SHP77 treated with DMSO at 0.1 percent for 48 hours (cell line): ENCODE data around the gene GNAQ.
A peak's percentile ranks its signal among the peaks of the same experiment; 100 is the strongest.
"Not testable (repeated sequence)": the region's sequence is repeated elsewhere in the genome, so short reads cannot be mapped to it uniquely, and the experiment has no call there.

ENCODE experiments used
- DNase-seq: peaks from one replicate; lab custom pipeline; 2025; lab: John Stamatoyannopoulos, UW

Gene GNAQ

DNA sequence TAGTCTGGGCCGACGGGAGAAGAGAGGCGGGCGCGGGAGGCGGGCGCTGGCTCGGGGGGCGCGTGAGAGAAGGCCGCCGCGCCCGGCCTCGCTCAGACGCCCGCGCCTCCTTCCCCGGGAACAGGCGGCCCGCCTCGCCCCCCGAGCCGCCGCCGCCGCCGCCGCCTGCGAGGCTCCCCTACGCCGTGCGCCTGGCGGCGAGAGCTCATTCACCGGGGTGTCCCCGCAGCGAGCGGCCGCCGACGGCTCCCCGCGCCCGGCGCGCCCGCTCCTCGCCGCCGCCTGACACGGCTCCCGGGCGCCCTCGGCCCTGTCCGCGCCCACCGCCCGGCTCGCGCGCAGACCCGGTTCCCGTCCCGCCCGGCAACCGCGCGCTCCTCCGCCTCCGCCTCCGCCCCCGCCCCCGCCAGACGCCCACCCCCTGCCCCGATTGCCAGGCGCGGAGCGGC, at the start of gene GNAQ:
Gene GNAQ (minus strand): TSS at position 368 of the 449 bp plus-strand sequence. CDS start 576 bp downstream, outside the sequence.
- no peak for DNase-seq

- DNase-seq = no peak
Observed at GRCh38 chr9:78074385-78075291, 43.0 kb upstream of the GNAQ start.

DNA sequence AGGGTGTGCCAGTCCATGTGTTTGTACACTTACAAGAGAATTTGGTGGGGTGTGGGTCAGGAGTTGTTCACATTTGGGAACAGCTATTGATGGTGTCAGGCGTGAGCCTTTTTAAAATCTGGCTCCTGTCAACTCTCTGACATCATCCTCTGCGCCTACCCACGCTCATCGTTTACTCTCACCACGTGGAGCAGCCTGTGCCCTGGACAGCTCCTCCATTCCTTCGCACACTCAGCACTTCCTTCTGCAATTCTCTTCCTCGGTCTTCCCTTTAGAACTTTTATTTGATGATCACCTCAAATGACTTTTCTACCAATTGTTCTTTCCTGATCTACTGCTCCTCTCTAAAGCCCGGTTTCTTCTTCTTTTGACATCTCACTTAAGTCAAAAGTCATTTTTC, 42.1 kb upstream of the GNAQ start:
- DNase-seq = no peak

DNA sequence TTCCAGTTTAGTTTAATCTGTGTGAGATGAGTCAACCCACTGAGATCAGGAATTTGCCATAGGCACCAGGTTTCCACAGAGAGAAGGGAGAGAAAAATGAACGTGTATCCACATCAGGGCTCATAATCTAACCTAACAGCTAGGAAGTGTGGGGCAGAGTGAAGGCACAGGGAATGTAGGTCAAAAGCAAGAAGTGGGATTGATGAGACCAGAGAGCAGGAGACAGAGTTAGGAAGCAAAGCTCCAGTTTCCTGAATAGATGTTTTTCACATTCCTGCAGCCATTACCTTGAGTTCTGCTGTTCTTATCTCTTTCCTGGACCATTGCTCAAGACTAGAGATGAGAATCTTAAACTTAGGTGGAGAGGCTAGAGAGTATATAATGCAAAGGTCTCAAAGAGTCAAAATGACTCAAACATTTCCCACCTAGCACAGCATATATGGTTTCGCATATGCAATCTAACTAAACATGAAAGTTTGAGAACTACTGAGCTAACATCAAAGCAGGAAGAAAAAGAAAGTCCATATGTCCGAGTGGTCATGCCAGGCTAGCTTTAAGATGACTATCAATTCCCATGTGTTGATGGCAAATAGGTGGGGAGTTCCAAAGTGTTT, 41.1 kb upstream of the GNAQ start:
- no peak for DNase-seq

DNA sequence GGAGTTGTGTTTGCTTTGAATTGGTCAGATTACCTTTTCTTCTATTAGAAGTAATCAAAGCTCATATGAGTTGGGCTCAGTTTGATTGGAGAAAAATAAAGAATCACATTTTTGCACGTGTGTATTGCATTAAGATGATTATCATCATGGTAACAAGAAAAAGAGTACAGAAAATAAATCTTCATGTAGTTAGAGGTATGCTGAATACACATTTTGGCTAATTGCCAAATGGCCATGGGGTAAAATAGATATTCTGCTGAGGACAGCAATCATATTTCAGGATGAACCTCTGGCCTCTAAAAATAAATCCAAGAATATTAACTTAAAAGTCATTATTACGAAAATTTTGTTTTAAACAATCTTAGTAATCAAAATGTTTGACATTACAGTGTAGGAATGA, 38.9 kb upstream of the GNAQ start:
- no peak for DNase-seq

DNA sequence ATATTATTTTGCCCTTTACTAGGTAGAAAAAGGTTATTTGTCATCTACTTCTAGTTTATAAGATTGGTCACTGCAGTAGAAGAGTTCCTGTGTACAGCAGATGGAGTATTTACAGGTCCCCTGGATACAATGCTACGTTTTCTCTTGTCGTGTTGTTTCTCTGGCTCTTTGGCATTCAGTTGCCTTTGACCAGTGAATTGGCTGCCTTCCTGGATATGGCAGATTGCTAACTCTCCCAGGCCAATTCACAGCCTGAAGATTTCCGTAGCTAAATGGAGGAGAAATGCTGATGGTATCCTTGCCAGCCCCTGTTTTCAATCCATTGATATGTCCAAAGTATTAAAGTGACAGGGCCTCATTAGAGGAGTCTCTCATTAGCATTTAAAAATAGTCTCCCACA, 32.5 kb upstream of the GNAQ start:
- no peak for DNase-seq

DNA sequence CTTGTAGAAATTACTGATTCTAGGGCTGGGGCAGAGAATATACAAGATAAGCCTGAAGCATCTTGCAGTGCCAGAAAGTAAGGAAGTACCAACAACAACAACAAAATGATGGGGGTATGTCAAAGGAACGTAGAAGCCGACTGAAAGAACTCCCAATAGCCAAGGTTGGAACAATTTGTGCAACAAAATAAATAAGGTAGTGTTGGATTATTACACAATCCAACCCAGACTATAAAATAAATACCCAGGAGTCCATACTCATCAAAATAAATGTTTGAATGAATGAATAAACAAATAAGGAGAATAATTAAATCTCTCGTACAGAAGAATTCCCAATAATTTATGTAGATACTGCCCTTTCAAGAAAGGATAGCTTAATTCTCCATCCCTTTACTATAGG, 31.1 kb upstream of the GNAQ start:
- DNase-seq = no peak

DNA sequence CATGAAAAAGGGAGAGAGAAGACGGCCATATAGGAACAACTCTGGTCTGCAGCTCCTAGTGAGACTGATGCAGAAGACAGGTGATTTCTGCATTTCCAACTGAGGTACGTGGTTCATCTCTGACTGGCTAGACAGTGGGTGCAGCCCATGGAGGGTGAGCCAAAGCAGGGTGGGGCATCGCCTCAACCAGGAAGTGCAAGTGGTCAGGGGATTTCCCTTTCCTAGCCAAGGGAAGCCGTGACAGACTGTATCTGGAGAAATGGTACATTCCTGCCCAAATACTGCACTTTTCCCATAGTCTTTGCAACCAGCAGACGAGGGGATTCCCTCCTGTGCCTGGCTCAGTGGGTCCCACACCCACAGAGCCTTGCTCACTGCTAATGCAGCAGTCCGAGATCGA, 22.6 kb upstream of the GNAQ start:
- not testable (repeated sequence) for DNase-seq

- DNase-seq = no peak
Observed at GRCh38 chr9:78053627-78054026, 22.0 kb upstream of the GNAQ start.

- DNase-seq = no peak
Observed at GRCh38 chr9:78050421-78050820, 18.8 kb upstream of the GNAQ start.

GRCh38 chr9:78049484-78049883, 17.9 kb upstream of the GNAQ start:
- DNase-seq = no peak

- no peak for DNase-seq
Observed at GRCh38 chr9:78047106-78047505, 15.5 kb upstream of the GNAQ start.

DNA sequence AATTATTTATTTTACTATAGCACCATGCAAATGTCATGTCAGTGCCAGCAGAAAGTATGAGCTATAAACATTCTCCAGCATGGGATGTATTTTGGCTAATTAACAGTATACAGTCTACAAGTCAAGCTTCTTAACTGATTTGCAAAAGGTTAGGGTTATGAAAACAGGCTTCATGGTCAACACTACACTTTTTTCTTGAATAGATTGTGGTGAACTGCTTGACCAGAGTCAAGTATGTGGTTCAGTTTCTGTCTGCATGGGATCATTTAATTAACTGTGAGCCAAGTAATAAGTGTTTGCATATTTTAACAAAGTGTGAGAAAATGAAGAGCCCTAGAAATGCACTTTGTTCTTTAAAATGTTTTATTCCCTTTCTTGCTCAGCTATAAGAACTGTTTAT, 14.5 kb upstream of the GNAQ start:
- no peak for DNase-seq

DNA sequence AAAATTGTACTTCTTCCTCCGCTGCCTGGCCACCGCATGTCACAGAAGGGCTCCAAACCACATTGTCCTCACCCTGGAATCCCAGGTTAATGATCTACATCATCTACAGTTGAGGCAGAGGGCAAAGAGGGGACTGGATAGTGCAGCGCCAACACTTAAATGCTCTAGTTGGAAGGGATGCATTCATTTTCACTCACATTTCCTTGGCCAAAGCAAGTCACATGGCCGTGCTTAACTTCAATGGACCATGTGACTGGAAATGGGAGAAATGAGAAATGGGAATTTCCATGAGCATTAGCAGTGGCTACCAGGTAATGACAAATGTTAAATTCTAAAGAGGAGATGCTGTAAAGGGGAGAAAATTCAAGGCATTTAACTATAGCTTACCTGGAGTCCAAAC, 13.3 kb upstream of the GNAQ start:
- DNase-seq = no peak

DNA sequence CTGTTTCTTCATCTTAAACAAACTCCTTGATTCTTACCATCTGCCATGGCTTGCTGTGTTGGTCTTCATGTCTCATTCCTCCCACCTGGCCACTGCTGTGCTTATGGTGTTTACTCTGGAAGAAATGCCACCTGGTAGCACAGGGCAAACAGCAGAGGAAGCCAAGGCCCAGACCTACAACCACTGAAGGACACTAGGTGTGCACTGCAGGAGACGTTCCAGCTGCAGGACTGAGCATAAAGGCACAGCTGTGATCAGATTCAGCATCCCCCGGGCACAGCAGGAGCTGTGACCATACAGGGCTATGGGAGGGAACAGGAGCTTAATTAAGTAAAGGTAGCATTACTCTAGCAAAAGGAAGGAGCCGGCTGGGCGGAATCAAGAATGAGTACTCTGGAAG, 12.6 kb upstream of the GNAQ start:
- no peak for DNase-seq

DNA sequence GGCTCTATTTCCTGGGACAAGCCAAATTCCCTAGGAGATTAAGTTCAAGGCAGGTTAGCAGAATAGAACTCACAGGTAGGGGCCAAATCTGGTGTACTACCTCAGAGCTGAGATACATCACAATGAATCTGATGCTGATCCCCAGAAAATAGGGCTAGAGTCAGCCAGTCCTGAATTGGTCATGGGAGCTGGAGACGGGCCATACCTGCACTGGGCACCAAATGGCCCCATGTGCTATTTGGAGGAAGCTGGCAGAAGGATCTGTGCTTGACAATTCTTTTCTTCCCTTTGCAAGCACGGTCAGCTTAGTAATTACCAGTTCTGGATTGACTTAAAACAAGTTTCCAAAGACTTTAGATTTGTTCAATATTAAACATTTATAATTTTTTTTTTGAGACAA, 10.4 kb upstream of the GNAQ start:
- no peak for DNase-seq

- no peak for DNase-seq
Observed at GRCh38 chr9:78040726-78041125, 9.1 kb upstream of the GNAQ start.

GRCh38 chr9:78038620-78039300, 7.1 kb upstream of the GNAQ start:
- DNase-seq = no peak

GRCh38 chr9:78035383-78035993, 3.9 kb upstream of the GNAQ start:
- DNase-seq = peak; percentile 25

GRCh38 chr9:78033870-78034269, 2.3 kb upstream of the GNAQ start:
- no peak for DNase-seq

DNA sequence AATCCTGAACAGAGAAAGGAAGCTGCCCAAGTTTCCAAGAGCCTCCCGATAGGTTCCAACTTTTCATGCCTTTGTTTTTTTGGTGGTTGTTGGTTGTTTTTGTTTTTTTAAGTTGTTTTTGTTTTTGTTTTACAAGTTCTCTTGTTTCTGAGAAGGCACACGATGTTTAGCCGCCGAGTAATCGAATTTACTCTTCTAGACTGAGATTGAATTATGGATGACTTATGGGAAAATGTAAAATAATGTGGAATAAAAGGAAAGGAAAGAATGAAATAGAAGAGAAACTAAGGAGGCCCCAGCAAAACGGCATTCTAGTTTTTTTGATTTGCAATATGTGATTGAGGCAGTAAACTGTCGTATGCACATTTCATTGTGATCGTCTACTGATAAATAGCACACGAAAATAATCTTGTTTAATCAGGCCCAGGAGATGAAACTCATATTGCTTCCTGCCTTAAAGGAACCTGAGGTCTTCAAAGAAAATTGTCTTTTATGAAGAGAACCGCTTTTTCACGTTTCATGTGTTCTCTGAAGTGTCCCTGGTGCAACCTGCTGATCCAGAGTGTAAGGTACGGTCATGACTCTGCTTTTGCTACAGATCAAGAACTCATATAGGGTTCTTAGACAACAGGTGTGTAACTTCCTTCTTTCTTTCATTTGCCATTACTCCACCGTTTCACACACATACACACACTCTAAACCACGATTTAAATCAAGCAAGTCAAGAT, 1.3 kb upstream of the GNAQ start:
- no peak for DNase-seq
